Keratinocyte (primary cell): ENCODE data around the gene MKX. TPM values are rescaled to one million over a fixed set of nuclear protein-coding genes. Genes with fewer than 3 reads are reported as not detected.
A peak's percentile ranks its signal among the peaks of the same experiment; 100 is the strongest.

Experiments used
- DNase-seq: peaks from one replicate; pipeline ENCODE4 v3.0.0-alpha.2; 2011; ENCODE audit warnings: low read depth, missing footprints, low spot score
- FAIRE-seq: peaks from 2 replicates; lab custom pipeline; 2011; peaks lifted over from hg19 to GRCh38; lab: Jason Lieb, UNC
- H2AFZ ChIP-seq: 2 replicates; pipeline ENCODE4 v1.6.0; 2012; ENCODE audit warnings: low read length, control low read depth, inconsistent platforms; ENCODE audit not compliant: control insufficient read depth
- H3K27ac ChIP-seq: 2 replicates; pipeline ENCODE4 v1.5.1; 2011; ENCODE audit warnings: low read length; ENCODE audit not compliant: control insufficient read depth, insufficient read depth
- H3K27me3 ChIP-seq: 3 replicates; pipeline ENCODE4 v1.6.0; 2011; ENCODE audit warnings: low read length; ENCODE audit not compliant: control insufficient read depth, insufficient read depth; ENCODE audit errors: extremely low read depth
- H3K36me3 ChIP-seq, 2 experiments: 2 replicates in 1 of 2; 3 replicates in 1 of 2; pipeline ENCODE4 v1.5.1; 2011; ENCODE audit warnings: low read length in 2 of 2, mild to moderate bottlenecking in 1 of 2; ENCODE audit not compliant: control insufficient read depth in 2 of 2, insufficient read depth in 2 of 2; ENCODE audit errors: extremely low read depth in 1 of 2
- H3K4me1 ChIP-seq: 3 replicates; pipeline ENCODE4 v1.5.1; 2011; ENCODE audit warnings: low read length; ENCODE audit not compliant: control insufficient read depth, insufficient read depth; ENCODE audit errors: extremely low read depth
- H3K4me2 ChIP-seq: 3 replicates; pipeline ENCODE4 v1.6.0; 2011; ENCODE audit warnings: low read depth, low read length; ENCODE audit not compliant: control insufficient read depth, insufficient read depth; ENCODE audit errors: extremely low read depth
- H3K4me3 ChIP-seq, 3 experiments: fragments of 200-600 bp in 1 of 3; sonication (generic) in 1 of 3; 2 replicates in 2 of 3; 3 replicates in 1 of 3; pipeline ENCODE4 v1.5.1; 2011 to 2016; ENCODE audit warnings: low read length in 3 of 3, mild to moderate bottlenecking in 3 of 3, control low read depth in 2 of 3, inconsistent platforms in 1 of 3, low read depth in 1 of 3, mixed read lengths in 1 of 3, mixed run types in 1 of 3, moderate library complexity in 1 of 3; ENCODE audit not compliant: control insufficient read depth in 2 of 3, insufficient read depth in 2 of 3; ENCODE audit errors: extremely low read depth in 1 of 3
- H3K79me2 ChIP-seq: 2 replicates; pipeline ENCODE4 v1.6.0; 2012; ENCODE audit warnings: low read length; ENCODE audit not compliant: control insufficient read depth, insufficient read depth
- H3K9ac ChIP-seq: 3 replicates; pipeline ENCODE4 v1.6.0; 2011; ENCODE audit warnings: low read length; ENCODE audit not compliant: control insufficient read depth, insufficient read depth; ENCODE audit errors: extremely low read depth
- H3K9me1 ChIP-seq: 3 replicates; pipeline ENCODE4 v1.6.0; 2011; ENCODE audit warnings: low read length; ENCODE audit not compliant: control insufficient read depth, insufficient read depth; ENCODE audit errors: extremely low read depth
- H3K9me3 ChIP-seq: 2 replicates; pipeline ENCODE4 v1.5.1; 2012; ENCODE audit warnings: low read depth, low read length; ENCODE audit not compliant: control insufficient read depth
- H4K20me1 ChIP-seq: 3 replicates; pipeline ENCODE4 v1.6.0; 2011; ENCODE audit warnings: low read length; ENCODE audit not compliant: control insufficient read depth, insufficient read depth; ENCODE audit errors: extremely low read depth
- EZH2 ChIP-seq: IDR thresholded peaks from one replicate; pipeline ENCODE4 v1.6.1; 2012; ENCODE audit warnings: inconsistent platforms, mild to moderate bottlenecking, low read length, moderate library complexity
- dilution Hi-C: fragments of 300-500 bp; cut with MboI; formaldehyde crosslinking; loops from one replicate; pipeline ENCODE4 v1.7.0; 2020; ENCODE audit warnings: low sequenced_read_pairs; ENCODE audit not compliant: extremely low pct_ligation_motif_present
- polyA minus RNA-seq, 3 experiments: library from RNA; depleted of rRNA, polyadenylated mRNA; stranded (reverse); fragments of >200 nt; gene quantifications; 1 replicate in 1 of 3; 2 replicates in 1 of 3; 3 replicates in 1 of 3; pipeline ENCODE4 v1.2.3, GENCODE V29; 2011
- polyA plus RNA-seq, 5 experiments: library from polyadenylated mRNA; depleted of rRNA in 3 of 5; stranded (reverse) in 3 of 5; stranded (forward) in 1 of 5; unstranded in 1 of 5; fragments of >200 nt; gene quantifications; 1 replicate in 1 of 5; 2 replicates in 3 of 5; 3 replicates in 1 of 5; pipeline versions ENCODE4 v1.2.1 to v1.2.3, GENCODE V29; 2011 to 2012; ENCODE audit warnings: missing spikeins in 2 of 5, low read depth in 1 of 5, low replicate concordance in 1 of 5
- TF ChIP-seq, protein P1 (sequence below), 3 experiments: IDR thresholded peaks in 1 of 3; conservative IDR thresholded peaks in 1 of 3; optimal IDR thresholded peaks in 1 of 3; 2 replicates in 2 of 3; 3 replicates in 1 of 3; pipeline versions ENCODE3 to v1.5.1; 2011; ENCODE audit warnings: low read length in 3 of 3, mild to moderate bottlenecking in 3 of 3, moderate library complexity in 2 of 3, control low read depth in 1 of 3, inconsistent platforms in 1 of 3; ENCODE audit not compliant: insufficient read depth in 2 of 3; ENCODE audit errors: extremely low read depth in 1 of 3

The MKX gene, protein sequence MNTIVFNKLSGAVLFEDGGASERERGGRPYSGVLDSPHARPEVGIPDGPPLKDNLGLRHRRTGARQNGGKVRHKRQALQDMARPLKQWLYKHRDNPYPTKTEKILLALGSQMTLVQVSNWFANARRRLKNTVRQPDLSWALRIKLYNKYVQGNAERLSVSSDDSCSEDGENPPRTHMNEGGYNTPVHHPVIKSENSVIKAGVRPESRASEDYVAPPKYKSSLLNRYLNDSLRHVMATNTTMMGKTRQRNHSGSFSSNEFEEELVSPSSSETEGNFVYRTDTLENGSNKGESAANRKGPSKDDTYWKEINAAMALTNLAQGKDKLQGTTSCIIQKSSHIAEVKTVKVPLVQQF
- 0.01 to 0.08 TPM (median 0.04 TPM) in 3 replicates for polyA plus RNA-seq
- 0.42 TPM for polyA plus RNA-seq (2011; ENCODE audit: low read depth)
- 0.04 and 0.06 TPM in 2 replicates for polyA plus RNA-seq (2011; cell fraction: cytosol; rRNA removed)
- polyA plus RNA-seq (2011; cell fraction: nucleus; rRNA removed) = 0.20 TPM in 1 of 2 replicates, not detected in the other
- 0.08 and 0.23 TPM in 2 replicates for polyA plus RNA-seq (2012; ENCODE audit: low replicate concordance)
- polyA minus RNA-seq = not detected in 3 replicates
- not detected for polyA minus RNA-seq (2011; cell fraction: cytosol; rRNA and poly(A)+ RNA removed)
- polyA minus RNA-seq (2011; cell fraction: nucleus; rRNA and poly(A)+ RNA removed) = 0.62 TPM in 1 of 2 replicates, not detected in the other

DNA sequence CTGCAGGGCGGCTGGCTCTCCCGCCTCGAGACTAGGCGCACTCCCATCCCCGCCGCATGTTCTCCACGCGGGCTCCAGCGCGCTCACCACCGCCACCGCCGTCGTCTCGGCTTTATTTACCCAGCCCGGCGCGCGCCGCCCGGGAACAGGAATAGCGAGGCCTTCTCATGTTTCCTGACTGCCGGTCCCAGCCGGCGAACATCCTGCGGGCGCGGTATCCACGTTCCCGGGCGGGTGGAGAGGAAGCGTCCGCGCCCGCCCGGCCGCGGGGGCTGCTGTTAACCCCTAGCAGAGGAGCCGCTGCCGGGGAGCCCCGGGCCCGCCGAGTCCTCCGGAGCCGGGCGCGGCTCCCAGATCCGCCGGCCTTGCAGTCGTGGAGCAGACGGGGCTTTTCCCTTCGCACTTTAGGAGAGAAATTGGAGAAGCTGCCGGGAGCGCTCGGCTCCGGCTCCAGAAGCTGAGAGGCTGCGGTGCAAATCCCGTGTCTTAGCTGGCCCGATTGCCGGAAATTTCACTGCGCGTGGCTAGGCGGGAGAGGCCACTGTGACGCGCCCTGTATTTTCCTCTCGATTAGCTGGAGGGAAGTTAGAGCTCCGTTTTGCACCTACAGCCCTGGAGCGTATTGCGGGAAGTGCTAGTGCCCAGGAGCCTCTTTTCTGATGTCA, at the start of gene MKX:
MKX (minus strand) TSS at position 88 of the 665 bp plus-strand sequence. CDS start 2,404 bp downstream, outside the sequence.
- Histone ChIP-seq H3K27ac (no peak within 1 kb of the TSS), H3K4me1 (peaks cover 15% of the 10 kb centered on the region), H3K4me2 (peak within 1 kb of the TSS; percentile 45), H3K9me1 (no peaks in the 10 kb centered on the region), H3K36me3 (no peaks in the 10 kb centered on the region), H3K79me2 (no peaks in the 10 kb centered on the region), H3K27me3 (peaks cover 65% of the 10 kb centered on the region), H3K4me3 (peak within 1 kb of the TSS; percentile 18 to 41 (median 40)), H4K20me1 (no peaks in the 10 kb centered on the region), H3K9me3 (no peaks in the 10 kb centered on the region), H2AFZ (no peak within 1 kb of the TSS), H3K9ac (no peak within 1 kb of the TSS)
- dilution Hi-C loops = no loop called here
- TF ChIP-seq, protein P1, sequence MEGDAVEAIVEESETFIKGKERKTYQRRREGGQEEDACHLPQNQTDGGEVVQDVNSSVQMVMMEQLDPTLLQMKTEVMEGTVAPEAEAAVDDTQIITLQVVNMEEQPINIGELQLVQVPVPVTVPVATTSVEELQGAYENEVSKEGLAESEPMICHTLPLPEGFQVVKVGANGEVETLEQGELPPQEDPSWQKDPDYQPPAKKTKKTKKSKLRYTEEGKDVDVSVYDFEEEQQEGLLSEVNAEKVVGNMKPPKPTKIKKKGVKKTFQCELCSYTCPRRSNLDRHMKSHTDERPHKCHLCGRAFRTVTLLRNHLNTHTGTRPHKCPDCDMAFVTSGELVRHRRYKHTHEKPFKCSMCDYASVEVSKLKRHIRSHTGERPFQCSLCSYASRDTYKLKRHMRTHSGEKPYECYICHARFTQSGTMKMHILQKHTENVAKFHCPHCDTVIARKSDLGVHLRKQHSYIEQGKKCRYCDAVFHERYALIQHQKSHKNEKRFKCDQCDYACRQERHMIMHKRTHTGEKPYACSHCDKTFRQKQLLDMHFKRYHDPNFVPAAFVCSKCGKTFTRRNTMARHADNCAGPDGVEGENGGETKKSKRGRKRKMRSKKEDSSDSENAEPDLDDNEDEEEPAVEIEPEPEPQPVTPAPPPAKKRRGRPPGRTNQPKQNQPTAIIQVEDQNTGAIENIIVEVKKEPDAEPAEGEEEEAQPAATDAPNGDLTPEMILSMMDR (optimal IDR thresholded peaks at IDR 0.05 in 1 of 3, IDR thresholded peaks at IDR 0.05 in 1 of 3, conservative IDR thresholded peaks at IDR 0.05 in 1 of 3; ENCODE audit: extremely low read depth in 1 of 3, insufficient read depth in 2 of 3, low read length in 3 of 3) = no peak
- TF ChIP-seq EZH2 = peak; percentile 61
- DNase-seq = no peak
- no peak for FAIRE-seq

DNA sequence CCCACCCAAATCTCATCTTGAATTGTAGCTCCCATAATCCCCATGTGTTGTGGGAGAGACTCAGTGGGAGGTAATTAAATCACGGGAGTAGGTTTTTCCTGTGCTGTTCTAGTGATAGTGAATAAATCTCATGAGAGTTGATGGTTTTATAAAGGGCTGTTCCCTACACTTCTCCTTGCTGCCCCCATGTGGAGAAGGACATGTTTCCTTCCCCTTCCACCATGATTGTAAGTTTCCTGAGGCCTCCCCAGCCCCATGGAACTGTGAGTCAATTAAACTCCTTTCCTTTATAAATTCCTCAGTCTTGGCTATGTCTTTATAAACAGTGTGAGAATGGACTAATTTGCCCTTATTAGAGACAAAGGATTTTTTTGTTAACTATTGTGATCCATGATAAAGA, 48.5 kb upstream of the MKX start:
- Histone ChIP-seq H3K4me3 (no peak overlapping the region), H3K4me1 (no peaks in the 10 kb centered on the region), H3K4me2 (no peak overlapping the region), H3K9me1 (no peaks in the 10 kb centered on the region), H4K20me1 (no peaks in the 10 kb centered on the region), H2AFZ (no peak overlapping the region), H3K36me3 (no peaks in the 10 kb centered on the region), H3K9me3 (no peaks in the 10 kb centered on the region), H3K27ac (no peak overlapping the region), H3K9ac (no peak overlapping the region), H3K79me2 (no peaks in the 10 kb centered on the region), H3K27me3 (no peaks in the 10 kb centered on the region)
- no peak for FAIRE-seq
- no peak for TF ChIP-seq EZH2
- TF ChIP-seq, protein P1 (optimal IDR thresholded peaks at IDR 0.05 in 1 of 3, IDR thresholded peaks at IDR 0.05 in 1 of 3, conservative IDR thresholded peaks at IDR 0.05 in 1 of 3; ENCODE audit: extremely low read depth in 1 of 3, insufficient read depth in 2 of 3, low read length in 3 of 3) = peak in 1 of 3 experiments; percentile 19
- DNase-seq = no peak
- dilution Hi-C loops = no loop called here
